Measurements from ENCODE around the gene MTG1. TPM values are rescaled to one million over a fixed set of nuclear protein-coding genes. Genes with fewer than 3 reads are reported as not detected.
A peak's percentile ranks its signal among the peaks of the same experiment; 100 is the strongest.
"Not testable (repeated sequence)": the region's sequence is repeated elsewhere in the genome, so short reads cannot be mapped to it uniquely, and the experiment has no call there.

MTG1 gene
- total RNA-seq, 1 donor from 2014 or later, result 57.5 TPM

- DNase-seq (ENCODE audit: extremely low spot score in 2 of 2), result peak in 1 of 2 donors; percentile 60
- no peak overlapping the region for H3K27ac ChIP-seq
Measured at GRCh38 chr10:133466683-133467275, 72.8 kb downstream of the MTG1 start.

GRCh38 chr10:133467286-133467911 is 73.4 kb downstream of the MTG1 start:
- Histone ChIP-seq H3K4me3 (no peak overlapping the region), H3K27me3 (no peaks in the 10 kb centered on the region), H3K27ac (no peak overlapping the region), H3K9me3 (no peaks in the 10 kb centered on the region), H3K4me1 (no peaks in the 10 kb centered on the region), H3K36me3 (no peaks in the 10 kb centered on the region)
- intact Hi-C loops (cut with DNase I), result no loop called here
- DNase-seq (ENCODE audit: extremely low spot score in 2 of 2), result peak in 1 of 2 donors; percentile 62
- TF ChIP-seq POLR2A (IDR thresholded peaks at IDR 0.05), result no peak
- TF ChIP-seq CTCF (IDR thresholded peaks at IDR 0.05), result no peak
- TF ChIP-seq POLR2AphosphoS5 (IDR thresholded peaks at IDR 0.05; ENCODE audit: insufficient read depth in 1 of 2, low read depth in 1 of 2), result no peak

More at GRCh38 chr10:133466683-133467275, 72.8 kb downstream of the MTG1 start:
- Histone ChIP-seq H3K4me1 (no peaks in the 10 kb centered on the region), H3K27me3 (no peaks in the 10 kb centered on the region), H3K9me3 (no peaks in the 10 kb centered on the region), H3K36me3 (no peaks in the 10 kb centered on the region), H3K4me3 (no peak overlapping the region)
- no peak for TF ChIP-seq POLR2A (IDR thresholded peaks at IDR 0.05)
- no peak for TF ChIP-seq POLR2AphosphoS5 (IDR thresholded peaks at IDR 0.05; ENCODE audit: insufficient read depth in 1 of 2, low read depth in 1 of 2)
- no peak for TF ChIP-seq CTCF (IDR thresholded peaks at IDR 0.05)
- intact Hi-C loops (cut with DNase I), result no loop called here

GRCh38 chr10:133469205-133469604 is 75.2 kb downstream of the MTG1 start:
- H3K9me3 ChIP-seq; H3K4me3 ChIP-seq; DNase-seq (ENCODE audit: extremely low spot score in 2 of 2); H3K27me3 ChIP-seq; intact Hi-C loops (cut with DNase I); H3K27ac ChIP-seq; H3K36me3 ChIP-seq; H3K4me1 ChIP-seq: not testable (repeated sequence)

- no peaks in the 10 kb centered on the region for H3K27me3 ChIP-seq
- H3K27ac ChIP-seq, result no peak overlapping the region
- no peak overlapping the region for H3K4me3 ChIP-seq
- H3K9me3 ChIP-seq, result no peaks in the 10 kb centered on the region
- no peaks in the 10 kb centered on the region for H3K4me1 ChIP-seq
- TF ChIP-seq POLR2A (IDR thresholded peaks at IDR 0.05), result no peak
- no peak for TF ChIP-seq POLR2AphosphoS5 (IDR thresholded peaks at IDR 0.05; ENCODE audit: insufficient read depth in 1 of 2, low read depth in 1 of 2)
- no peak for TF ChIP-seq CTCF (IDR thresholded peaks at IDR 0.05)
- intact Hi-C loops (cut with DNase I), result no loop called here
- peak in 1 of 2 donors; percentile 34 for DNase-seq (ENCODE audit: extremely low spot score in 2 of 2)
- H3K36me3 ChIP-seq, result no peaks in the 10 kb centered on the region
Measured at GRCh38 chr10:133471300-133472109, 77.5 kb downstream of the MTG1 start.

Small RNAs within 50 kb of the gene (microRNA-seq; reads per million reads assigned to microRNA genes)
- 1.4 reads per million for gene MIR3944 (ENCODE audit: borderline number of aligned reads, borderline replicate concordance)

Small RNAs within 50 kb of the gene (small RNA-seq; reads per million reads assigned to genes)
- gene AL360181.4 (not detected), gene BANF1P2 (not detected), gene MIR3944 (not detected)

Other genes with a start within 250 kb of the MTG1 start
- gene KNDC1, start 233.9 kb upstream of the MTG1 start, total RNA-seq, result 3.4 TPM
- not detected for gene UTF1, start 163.9 kb upstream of the MTG1 start, total RNA-seq
- 0.98 TPM for gene VENTX, start 156.3 kb upstream of the MTG1 start, total RNA-seq
- 11.0 TPM for gene ADAM8, start 117.3 kb upstream of the MTG1 start, total RNA-seq
- 41.7 TPM for gene TUBGCP2, start 85.3 kb upstream of the MTG1 start, total RNA-seq
- gene ZNF511, start 85.2 kb upstream of the MTG1 start, total RNA-seq, result 36.3 TPM
- 4.7 TPM for gene CALY, start 57.3 kb upstream of the MTG1 start, total RNA-seq
- not detected for gene PRAP1, start 46.8 kb upstream of the MTG1 start, total RNA-seq
- 54.0 TPM for gene FUOM, start 36.1 kb upstream of the MTG1 start, total RNA-seq
- gene ECHS1, start 20.8 kb upstream of the MTG1 start, total RNA-seq, result 45.4 TPM
- 16.9 TPM for gene PAOX, start 14.9 kb upstream of the MTG1 start, total RNA-seq
- gene SPRN, start 30.5 kb downstream of the MTG1 start, total RNA-seq, result not detected
- gene SCART1, start 59.8 kb downstream of the MTG1 start, total RNA-seq, result 1.5 TPM
- 2.9 TPM for gene CYP2E1, start 133.2 kb downstream of the MTG1 start, total RNA-seq
- gene SYCE1, start 171.4 kb downstream of the MTG1 start, total RNA-seq, result not detected
- gene FRG2B, start 232.6 kb downstream of the MTG1 start, total RNA-seq, result not detected